Renal pelvis (tissue), 4 donors: Measurements from ENCODE around the gene KCTD16. TPM values are rescaled to one million over a fixed set of nuclear protein-coding genes. Genes with fewer than 3 reads are reported as not detected.
A peak's percentile ranks its signal among the peaks of the same experiment; 100 is the strongest.

Experiments
- DNase-seq: peaks from one replicate; pipeline ENCODE4 v3.0.0-alpha.2; 2013
- polyA plus RNA-seq, 3 donors: library from polyadenylated mRNA; unstranded; fragments of 120-200 nt; gene quantifications; one replicate each; pipeline ENCODE4 v1.2.1, GENCODE V29; 2013; ENCODE audit not compliant: insufficient read length in 3 of 3

Gene KCTD16
- polyA plus RNA-seq, 3 donors: 2.3 to 2.8 (median 2.7) TPM

DNA sequence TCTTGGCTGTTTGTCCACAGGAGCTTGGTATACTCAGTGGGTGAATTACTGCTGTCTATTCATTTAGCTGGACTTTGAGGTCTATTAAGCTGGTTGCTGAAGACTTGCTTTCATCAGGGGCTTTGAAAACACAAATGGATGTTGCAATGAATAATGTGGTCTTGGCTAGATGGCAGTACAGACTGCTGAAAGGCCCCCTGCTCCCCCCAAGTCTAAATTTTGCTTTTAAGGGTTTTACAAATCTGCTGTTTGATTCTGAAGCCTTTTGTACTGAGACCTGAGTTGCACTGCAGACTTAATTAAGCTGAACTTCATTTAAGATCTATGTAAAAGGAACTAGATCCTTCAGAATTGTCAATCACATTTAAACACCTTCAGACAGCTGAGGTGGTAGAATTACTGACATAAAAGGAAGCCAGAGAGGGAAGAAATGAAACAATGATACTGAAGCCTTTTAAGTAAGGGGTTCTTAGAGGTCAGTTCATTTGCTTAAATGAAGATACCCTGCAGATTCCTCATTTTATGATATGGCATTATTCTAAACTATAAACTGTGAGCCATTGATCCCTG is 37.3 kb downstream of the KCTD16 start:
- DNase-seq: no peak

DNA sequence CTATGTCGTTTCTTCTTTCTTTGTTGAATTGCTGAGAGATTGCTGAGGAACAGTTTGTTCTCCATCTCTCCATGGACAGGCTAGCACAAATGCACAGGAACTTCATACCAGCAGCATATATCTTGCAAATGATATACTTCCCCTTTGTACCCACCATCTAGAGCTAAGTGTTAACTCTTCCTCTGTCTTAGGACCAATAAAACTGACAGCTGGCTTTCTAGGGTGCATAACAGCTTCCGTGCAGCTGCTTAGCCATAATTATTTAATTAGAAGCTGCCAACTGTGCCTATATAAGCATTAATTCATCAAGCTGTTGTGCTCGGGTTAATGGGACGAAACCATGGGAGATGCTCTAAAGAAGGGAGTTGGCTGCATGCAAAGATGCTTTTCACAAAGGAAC is 38.7 kb downstream of the KCTD16 start:
- no peak for DNase-seq

- no peak for DNase-seq
Measured at GRCh38 chr5:144210655-144211054, 40.0 kb downstream of the KCTD16 start.

DNA sequence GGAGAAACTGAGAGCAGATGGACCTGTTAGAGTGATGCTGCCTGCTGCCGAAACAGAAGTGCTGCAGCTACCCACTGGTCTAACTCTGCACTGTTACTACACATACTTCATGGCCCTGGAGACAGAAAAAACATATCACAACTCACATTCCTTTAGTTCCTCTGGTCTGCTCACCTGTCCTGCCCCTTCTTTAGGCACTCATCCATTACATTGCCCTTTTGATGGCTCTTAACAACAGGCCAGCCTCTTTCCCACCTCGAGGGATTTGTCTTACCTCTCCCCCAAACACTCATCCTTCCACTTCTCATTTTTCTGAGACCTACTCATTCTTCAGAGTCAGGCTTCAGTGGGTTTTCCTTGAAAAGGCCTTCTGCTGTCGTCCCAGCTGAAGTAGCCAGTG is 49.2 kb downstream of the KCTD16 start:
- no peak for DNase-seq

GRCh38 chr5:144227363-144227999 is 56.8 kb downstream of the KCTD16 start:
- DNase-seq: no peak

- DNase-seq: no peak
Measured at GRCh38 chr5:144230806-144231205, 60.1 kb downstream of the KCTD16 start.

DNA sequence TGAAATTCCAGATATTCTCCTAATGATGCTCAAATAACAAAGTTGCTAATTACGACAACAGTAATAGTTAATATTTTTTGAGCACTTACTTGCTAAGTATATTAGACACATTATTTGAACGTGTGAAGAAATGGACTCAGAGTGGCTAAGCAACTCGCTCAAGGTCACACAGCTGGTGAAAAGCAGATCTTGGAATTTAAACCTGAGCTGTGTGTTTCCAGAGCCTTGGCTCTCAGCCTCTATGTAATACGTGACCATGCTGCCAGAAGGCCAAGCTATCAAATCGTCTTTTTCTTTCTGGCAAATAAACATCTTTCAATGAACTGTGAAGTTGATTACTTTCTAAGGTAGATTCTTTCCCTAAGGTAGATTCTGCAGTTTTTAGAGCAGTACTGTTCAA is 61.6 kb downstream of the KCTD16 start:
- DNase-seq: no peak

- no peak for DNase-seq
Measured at GRCh38 chr5:144236499-144236898, 65.8 kb downstream of the KCTD16 start.

- no peak for DNase-seq
Measured at GRCh38 chr5:144237851-144238250, 67.2 kb downstream of the KCTD16 start.

- peak; percentile 16 for DNase-seq
Measured at GRCh38 chr5:144247131-144247530, 76.5 kb downstream of the KCTD16 start.

DNA sequence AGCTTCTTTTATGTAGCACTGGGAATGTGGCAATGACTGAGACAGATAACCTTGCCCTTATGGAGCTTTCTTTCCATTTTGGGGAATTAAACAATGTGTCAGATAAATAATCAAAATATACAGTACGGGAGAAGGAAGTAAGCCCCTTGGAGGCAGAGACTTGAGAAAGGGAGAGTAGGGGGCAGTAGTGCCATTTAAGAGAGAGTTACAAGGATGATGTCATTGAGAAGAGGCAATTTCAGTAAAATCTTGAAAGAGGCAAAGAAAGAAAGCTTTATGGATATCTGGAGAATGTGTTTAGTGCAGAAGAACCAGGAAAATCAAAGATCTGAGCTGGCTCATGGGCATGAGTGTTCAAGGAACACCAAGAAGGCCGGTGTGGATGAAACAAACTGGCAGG is 77.3 kb downstream of the KCTD16 start:
- no peak for DNase-seq

- no peak for DNase-seq
Measured at GRCh38 chr5:144249755-144250464, 79.2 kb downstream of the KCTD16 start.

DNA sequence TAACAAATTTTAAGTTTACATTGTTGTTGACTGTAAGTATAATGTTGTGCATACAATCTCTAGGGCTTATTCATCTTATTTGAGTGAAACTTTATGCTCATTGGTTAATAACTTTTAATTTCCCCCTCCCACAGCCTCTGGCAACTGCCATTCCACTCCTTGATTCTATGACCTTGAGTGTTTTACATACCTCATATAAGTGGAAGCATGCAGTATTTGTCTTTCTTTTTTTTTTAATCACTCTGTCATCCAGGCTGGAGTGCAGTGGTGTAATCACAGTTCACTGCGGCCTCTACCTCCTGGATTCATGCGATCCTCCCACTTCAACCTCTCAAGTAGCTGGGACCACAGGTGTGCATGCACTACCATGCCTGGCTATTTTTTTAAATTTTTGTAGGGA is 83.9 kb downstream of the KCTD16 start:
- DNase-seq: no peak

GRCh38 chr5:144260121-144260520 is 89.4 kb downstream of the KCTD16 start:
- DNase-seq: peak; percentile 7

DNA sequence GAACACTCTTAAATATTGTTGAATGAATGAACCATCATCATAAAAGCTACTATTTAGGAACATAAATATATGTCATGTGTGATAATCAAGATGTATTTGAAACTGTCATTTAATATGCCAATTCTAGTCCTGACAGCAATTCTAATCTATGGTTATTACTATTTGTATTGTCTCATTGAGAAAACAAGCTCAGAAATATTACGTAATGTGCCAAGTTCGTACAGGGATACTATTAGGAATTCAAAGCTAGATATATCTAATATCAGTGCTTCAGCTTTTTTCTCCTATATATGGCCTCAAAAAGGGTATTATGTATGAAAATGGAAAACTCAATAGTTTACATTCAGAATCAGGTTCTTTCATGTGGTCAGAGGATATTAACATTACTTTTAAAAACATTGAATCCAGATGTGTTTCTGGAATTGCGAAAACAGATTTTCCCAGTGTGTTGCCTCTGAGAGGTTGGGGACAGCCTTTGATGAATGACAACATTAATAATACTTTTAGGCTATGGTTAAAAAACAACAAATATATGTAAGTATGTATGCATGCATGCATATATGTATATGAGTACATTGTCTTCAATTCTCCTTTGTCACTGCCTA is 95.1 kb downstream of the KCTD16 start:
- DNase-seq: no peak

DNA sequence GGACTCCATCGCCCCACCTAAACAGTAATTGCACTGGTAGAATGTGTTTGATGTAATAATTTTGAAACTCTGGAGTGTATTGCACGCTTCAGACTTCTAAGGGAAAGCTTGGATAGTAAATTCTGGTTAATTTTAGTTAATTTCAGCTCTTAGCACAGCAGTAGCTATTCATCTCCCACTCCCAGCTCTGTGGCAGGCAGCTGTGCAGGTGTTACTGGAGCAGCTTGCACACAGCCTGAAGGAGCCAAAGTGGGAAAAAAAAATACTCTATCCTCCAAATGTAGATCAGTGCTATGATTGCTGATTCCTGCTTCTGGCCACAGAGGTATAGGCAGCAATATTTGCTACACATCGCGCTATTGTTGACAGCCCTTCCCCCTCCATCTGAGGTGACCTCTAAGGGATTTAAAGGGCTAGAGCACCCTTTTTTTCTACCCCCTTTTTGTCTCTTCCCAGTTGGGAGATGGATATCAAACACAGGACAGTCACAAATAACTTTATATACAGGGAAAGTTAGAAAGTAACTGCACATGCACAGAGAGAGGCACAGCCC is 97.4 kb downstream of the KCTD16 start:
- no peak for DNase-seq

- no peak for DNase-seq
Measured at GRCh38 chr5:144273232-144274027, 102.8 kb downstream of the KCTD16 start.

GRCh38 chr5:144275329-144275728 is 104.7 kb downstream of the KCTD16 start:
- DNase-seq: no peak

DNA sequence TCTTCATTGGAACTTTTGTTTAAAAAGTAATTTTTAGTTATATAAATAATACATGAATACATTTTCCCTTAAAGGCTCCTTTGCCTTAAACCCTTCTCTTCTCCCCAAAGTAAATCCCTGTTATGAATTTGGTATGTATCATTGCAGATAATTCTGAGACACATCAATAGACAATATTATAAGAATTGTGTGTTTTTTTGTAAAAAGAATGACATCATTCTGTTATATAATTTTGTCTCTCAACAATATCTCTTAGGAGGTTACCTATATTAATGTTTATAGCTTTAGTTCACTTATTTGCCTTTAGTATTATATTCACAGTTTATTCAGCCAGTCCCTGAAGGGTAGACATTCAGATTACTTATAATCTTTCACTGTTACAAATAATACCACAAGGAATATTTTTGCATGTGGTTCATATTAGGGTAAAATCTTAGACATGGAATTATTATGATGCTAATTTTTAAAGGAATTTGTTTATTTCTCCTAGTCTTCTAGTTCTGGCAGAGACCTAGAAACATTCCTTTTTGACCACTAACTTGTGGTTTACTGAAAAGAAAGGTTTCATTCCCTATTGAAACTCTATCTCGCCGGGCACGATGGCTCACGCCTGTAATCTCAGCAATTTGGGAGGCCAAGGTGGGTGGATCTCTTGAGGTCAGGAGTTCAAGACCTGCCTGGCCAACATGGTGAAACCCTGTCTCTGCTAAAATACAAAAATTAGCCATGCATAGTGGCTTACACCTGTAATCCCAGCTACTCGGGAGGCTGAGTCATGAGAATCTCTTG is 105.6 kb downstream of the KCTD16 start:
- no peak for DNase-seq

DNA sequence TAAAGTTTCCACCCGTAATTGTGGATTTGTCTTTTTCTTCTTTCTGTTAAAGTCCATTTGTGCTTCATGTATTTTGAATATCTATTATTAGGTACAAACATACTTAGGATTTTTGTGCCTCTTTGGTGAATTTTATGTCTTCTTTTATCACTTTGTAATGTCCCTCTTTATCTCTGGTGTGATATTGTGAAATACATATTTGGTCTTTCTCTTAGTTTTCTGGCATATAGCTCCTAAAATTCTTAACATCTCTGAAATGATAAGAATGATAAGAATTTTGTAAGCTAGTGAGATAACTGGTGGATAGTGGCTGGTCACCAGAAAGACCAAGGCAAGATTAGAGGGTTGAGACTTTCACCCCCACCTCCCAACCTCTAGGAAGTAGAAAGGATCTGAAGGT is 111.1 kb downstream of the KCTD16 start:
- no peak for DNase-seq

GRCh38 chr5:144284036-144284435 is 113.4 kb downstream of the KCTD16 start:
- DNase-seq: no peak
